IPS DF 6.9 (cell line): ENCODE results near the gene CDC25A.

Experiments used
- DNase-seq: peaks from one replicate; pipeline ENCODE4 v3.0.0-alpha.2; 2013; ENCODE audit warnings: low read depth, low spot score
- H3K27ac ChIP-seq: one replicate; pipeline ENCODE4 v1.5.1; 2013; ENCODE audit warnings: low read length, control low read depth
- H3K27me3 ChIP-seq: 2 replicates; pipeline ENCODE4 v1.6.1; 2013; ENCODE audit warnings: mild to moderate bottlenecking, low read length; ENCODE audit not compliant: control insufficient read depth, insufficient read depth
- H3K36me3 ChIP-seq: 2 replicates; pipeline ENCODE4 v1.6.1; 2013; ENCODE audit warnings: low read length; ENCODE audit not compliant: control insufficient read depth, insufficient read depth
- H3K4me1 ChIP-seq: 2 replicates; pipeline ENCODE4 v1.6.1; 2013; ENCODE audit warnings: low read length; ENCODE audit not compliant: control insufficient read depth, insufficient read depth
- H3K4me3 ChIP-seq: 2 replicates; pipeline ENCODE4 v1.5.1; 2013; ENCODE audit warnings: mild to moderate bottlenecking, low read length
- H3K9me3 ChIP-seq: 2 replicates; pipeline ENCODE4 v1.6.1; 2013; ENCODE audit warnings: low read length, inconsistent platforms; ENCODE audit not compliant: control insufficient read depth, insufficient read depth
- WGBS: extraction: QIAGEN DNeasy Blood & Tissue Kit; methylation state at CpG from one replicate; pipeline ENCODE4 v1.1.7; 2013; ENCODE audit warnings: mixed read lengths, missing lambda C conversion rate; ENCODE audit not compliant: insufficient read length, insufficient coverage; 5-methylcytosine and 5-hydroxymethylcytosine counted together

Gene CDC25A

DNA sequence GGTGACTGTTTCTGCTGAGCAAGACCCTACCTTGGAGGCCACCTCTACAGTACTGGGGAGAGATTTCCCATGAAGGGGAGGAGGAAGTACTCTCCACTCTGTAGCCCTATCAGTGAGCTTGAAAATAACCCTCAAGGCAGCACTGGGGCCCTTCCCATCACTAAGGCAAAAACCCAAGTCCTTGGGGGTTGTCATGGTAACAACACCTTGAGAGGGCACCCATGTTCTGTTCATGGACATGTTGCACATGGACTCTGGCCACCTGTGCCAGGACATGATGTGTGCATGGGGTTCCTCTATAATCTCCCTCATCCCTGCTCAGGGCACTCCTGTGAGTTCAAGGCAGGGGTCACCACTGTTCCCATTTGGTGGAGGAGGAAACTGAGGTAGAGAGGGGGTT lies 10.9 kb upstream of the CDC25A start:
- Histone ChIP-seq H3K4me3 (no peak overlapping the region), H3K27me3 (no peaks in the 10 kb centered on the region), H3K4me1 (no peaks in the 10 kb centered on the region; the same call in 1 of the 2 replicates), H3K9me3 (no peaks in the 10 kb centered on the region), H3K27ac (no peak overlapping the region), H3K36me3 (no peaks in the 10 kb centered on the region)
- no peak for DNase-seq

- H3K27ac ChIP-seq: no peak overlapping the region
- H3K27me3 ChIP-seq: no peaks in the 10 kb centered on the region
- no CpG with 5 or more reads among the region's 1 CpG for WGBS
- H3K4me3 ChIP-seq: no peak overlapping the region
- no peaks in the 10 kb centered on the region for H3K36me3 ChIP-seq
- DNase-seq: no peak
- H3K9me3 ChIP-seq: no peaks in the 10 kb centered on the region
- no peaks in the 10 kb centered on the region; the same call in 1 of the 2 replicates for H3K4me1 ChIP-seq
These were observed 8.4 kb upstream of the CDC25A start for GRCh38 chr3:48196611-48197010.

- no CpG with 5 or more reads among the region's 9 CpGs for WGBS
- peak; percentile 71 for DNase-seq
These were observed 6.3 kb upstream of the CDC25A start for GRCh38 chr3:48194446-48195071.

GRCh38 chr3:48190911-48191310 lies 2.7 kb upstream of the CDC25A start:
- no peak overlapping the region for H3K4me3 ChIP-seq
- H3K27ac ChIP-seq: no peak overlapping the region
- no peaks in the 10 kb centered on the region for H3K9me3 ChIP-seq
- WGBS: no CpG with 5 or more reads among the region's 3 CpGs
- H3K36me3 ChIP-seq: no peaks in the 10 kb centered on the region
- no peaks in the 10 kb centered on the region for H3K27me3 ChIP-seq
- H3K4me1 ChIP-seq: peaks cover 4% of the 10 kb centered on the region
- no peak for DNase-seq

More at GRCh38 chr3:48194446-48195071, 6.3 kb upstream of the CDC25A start:
- Histone ChIP-seq H3K9me3 (no peaks in the 10 kb centered on the region), H3K4me1 (peaks cover 2% of the 10 kb centered on the region), H3K27ac (no peak overlapping the region), H3K27me3 (no peaks in the 10 kb centered on the region), H3K4me3 (no peak overlapping the region), H3K36me3 (no peaks in the 10 kb centered on the region)

DNA sequence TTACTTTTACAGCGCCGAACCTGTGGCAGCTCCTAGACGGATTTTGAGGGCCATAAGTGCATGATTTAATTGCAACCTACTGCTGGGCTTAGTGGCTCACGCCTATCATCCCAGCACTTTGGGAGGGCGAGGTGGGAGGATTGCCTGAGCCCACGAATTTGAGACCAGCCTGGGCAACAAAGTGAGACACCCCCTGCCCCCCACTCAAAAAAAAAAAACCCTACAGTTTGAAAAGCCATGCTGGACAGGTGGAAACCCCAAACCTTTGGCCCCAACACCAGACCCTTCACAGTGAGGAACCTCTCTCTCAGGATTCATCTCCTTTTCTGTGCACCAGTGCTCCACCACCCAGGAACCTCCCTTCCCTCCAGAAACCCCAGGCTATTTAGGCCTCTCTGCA lies 1.1 kb upstream of the CDC25A start:
- no CpG with 5 or more reads among the region's 6 CpGs for WGBS
- Histone ChIP-seq H3K27me3 (no peaks in the 10 kb centered on the region), H3K27ac (no peak overlapping the region), H3K36me3 (peaks cover 7% of the 10 kb centered on the region; the same call in 1 of the 2 replicates), H3K9me3 (no peaks in the 10 kb centered on the region), H3K4me3 (no peak overlapping the region), H3K4me1 (peaks cover 4% of the 10 kb centered on the region)
- DNase-seq: no peak

GRCh38 chr3:48187579-48188265 lies 495 bp downstream of the CDC25A start:
- Histone ChIP-seq H3K36me3 (peaks cover 21% of the 10 kb centered on the region), H3K27me3 (no peaks in the 10 kb centered on the region), H3K27ac (no peak overlapping the region), H3K4me1 (peaks cover 4% of the 10 kb centered on the region), H3K9me3 (no peaks in the 10 kb centered on the region), H3K4me3 (peak overlapping the region; percentile 67)
- DNase-seq: no peak
- no CpG with 5 or more reads among the region's 87 CpGs for WGBS

DNA sequence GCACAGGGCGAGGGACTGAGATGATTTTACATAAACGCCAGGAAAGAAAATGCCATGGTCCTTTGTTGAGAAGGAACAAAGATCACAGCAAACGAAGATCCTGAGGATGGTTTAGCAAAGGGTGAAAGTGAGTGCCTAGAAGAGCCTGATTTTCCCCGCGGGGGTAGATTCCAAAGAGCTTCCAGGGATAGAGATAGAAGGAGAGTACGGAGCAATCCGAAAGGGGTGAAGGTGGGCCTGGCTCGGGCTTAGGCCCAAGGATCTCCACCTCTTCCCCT lies 977 bp downstream of the CDC25A start:
- Histone ChIP-seq H3K27ac (no peak overlapping the region), H3K4me3 (peak overlapping the region; percentile 67), H3K9me3 (no peaks in the 10 kb centered on the region), H3K4me1 (peaks cover 4% of the 10 kb centered on the region), H3K36me3 (peaks cover 25% of the 10 kb centered on the region), H3K27me3 (no peaks in the 10 kb centered on the region)
- no CpG with 5 or more reads among the region's 8 CpGs for WGBS
- DNase-seq: no peak

GRCh38 chr3:48186631-48187300 lies 1.5 kb downstream of the CDC25A start:
- peaks cover 4% of the 10 kb centered on the region for H3K4me1 ChIP-seq
- peak overlapping the region; percentile 67; the same call in 1 of the 2 replicates for H3K4me3 ChIP-seq
- no peak overlapping the region for H3K27ac ChIP-seq
- no peaks in the 10 kb centered on the region for H3K9me3 ChIP-seq
- H3K27me3 ChIP-seq: no peaks in the 10 kb centered on the region
- WGBS: no CpG with 5 or more reads among the region's 7 CpGs
- H3K36me3 ChIP-seq: peaks cover 29% of the 10 kb centered on the region
- no peak for DNase-seq

GRCh38 chr3:48185129-48185528 lies 3.1 kb downstream of the CDC25A start:
- H3K9me3 ChIP-seq: no peaks in the 10 kb centered on the region
- no peak overlapping the region for H3K27ac ChIP-seq
- H3K36me3 ChIP-seq: peaks cover 35% of the 10 kb centered on the region
- no peak for DNase-seq
- no CpG with 5 or more reads among the region's 4 CpGs for WGBS
- H3K4me3 ChIP-seq: no peak overlapping the region
- 0 out of 2 replicates have a peak, but pooled peaks cover 2% of the 10 kb centered on the region for H3K4me1 ChIP-seq
- no peaks in the 10 kb centered on the region for H3K27me3 ChIP-seq

DNA sequence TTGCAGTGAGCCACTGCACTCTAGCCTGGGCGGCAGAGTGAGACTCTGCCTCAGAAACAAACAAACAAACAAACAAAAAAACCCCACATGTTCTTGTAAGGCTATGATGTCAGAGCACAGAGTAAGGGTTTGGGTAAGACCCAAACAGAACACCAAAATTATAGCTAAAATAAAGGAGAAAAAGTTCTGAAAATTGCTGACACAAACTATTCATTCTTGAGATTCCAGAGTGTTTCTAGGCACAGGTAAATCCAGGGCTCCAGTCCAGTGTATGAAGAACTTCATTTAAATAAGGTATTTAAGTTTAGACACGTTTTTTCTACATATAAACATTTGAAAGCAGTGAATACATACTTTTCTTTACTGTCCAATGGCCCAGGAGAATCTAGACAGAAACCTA lies 3.9 kb downstream of the CDC25A start:
- H3K27ac ChIP-seq: no peak overlapping the region
- no CpG with 5 or more reads among the region's 2 CpGs for WGBS
- no peak for DNase-seq
- no peaks in the 10 kb centered on the region for H3K27me3 ChIP-seq
- H3K4me1 ChIP-seq: 0 out of 2 replicates have a peak, but pooled peaks cover 2% of the 10 kb centered on the region
- no peaks in the 10 kb centered on the region for H3K9me3 ChIP-seq
- H3K4me3 ChIP-seq: no peak overlapping the region
- peaks cover 37% of the 10 kb centered on the region for H3K36me3 ChIP-seq
